ENCODE data around the gene RPL36. TPM values are rescaled to one million over a fixed set of nuclear protein-coding genes. Genes with fewer than 3 reads are reported as not detected.

The RPL36 gene
- 252 TPM for total RNA-seq

GRCh38 chr19:5690125-5690954, at the start of gene RPL36:
RPL36 (plus strand) TSS chr19:5690295; CDS start chr19:5690508, 213 bp downstream.

DNA sequence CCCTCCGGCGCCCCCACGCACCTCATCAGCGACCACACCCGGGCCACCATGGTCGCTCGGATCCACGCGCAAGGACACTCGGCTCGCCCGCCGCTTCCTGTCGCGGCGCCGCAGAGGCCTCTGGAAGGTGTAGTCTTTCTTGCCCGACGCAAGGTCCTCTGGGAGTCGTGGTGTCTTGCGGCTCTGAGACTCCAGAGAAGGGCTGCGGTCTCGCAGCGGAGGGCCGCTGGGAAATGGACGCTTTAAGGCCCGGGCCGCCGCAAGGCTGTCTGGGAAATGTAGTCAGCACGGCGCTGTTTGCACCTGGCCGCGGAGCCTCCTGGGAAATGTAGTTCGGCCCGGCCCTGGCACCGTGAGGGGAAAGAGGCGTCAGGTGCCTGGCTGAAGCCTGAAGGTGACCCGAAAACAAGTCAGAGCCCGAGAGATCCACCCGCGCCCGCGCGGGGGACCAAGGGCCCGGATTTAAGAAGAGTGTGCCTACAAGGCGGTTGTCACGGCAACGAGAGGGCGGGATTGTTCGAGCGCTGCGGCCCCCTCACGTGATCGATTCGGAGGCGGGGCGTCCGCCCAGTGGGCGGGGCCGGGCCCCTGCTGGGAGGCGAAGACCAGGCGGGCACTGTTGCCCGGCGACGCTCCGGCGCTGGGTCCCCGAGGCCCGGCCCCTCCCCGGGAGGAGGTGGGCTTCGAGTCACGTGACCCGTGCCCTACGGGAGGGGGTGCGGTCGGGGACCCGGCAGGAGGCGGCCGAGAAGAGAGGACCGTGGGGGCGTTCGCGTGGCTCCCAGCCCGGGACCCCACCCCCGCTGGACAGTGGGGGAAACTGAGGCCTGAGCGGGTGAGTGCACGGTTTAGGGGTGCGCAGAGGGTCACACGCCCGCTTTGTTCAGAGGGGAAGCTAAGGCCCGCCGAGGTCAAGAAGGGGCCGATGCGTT, 9.4 kb upstream of the RPL36 start, which contains the start of the genes HSD11B1L and MICOS13:
Gene HSD11B1L (plus strand): TSS at position 591 of the 932 bp plus-strand sequence. CDS start 3,806 bp downstream, outside the sequence.
Gene MICOS13 (minus strand): TSS at position 80 of the 932 bp plus-strand sequence. CDS start 30 bp downstream, at position 50.

DNA sequence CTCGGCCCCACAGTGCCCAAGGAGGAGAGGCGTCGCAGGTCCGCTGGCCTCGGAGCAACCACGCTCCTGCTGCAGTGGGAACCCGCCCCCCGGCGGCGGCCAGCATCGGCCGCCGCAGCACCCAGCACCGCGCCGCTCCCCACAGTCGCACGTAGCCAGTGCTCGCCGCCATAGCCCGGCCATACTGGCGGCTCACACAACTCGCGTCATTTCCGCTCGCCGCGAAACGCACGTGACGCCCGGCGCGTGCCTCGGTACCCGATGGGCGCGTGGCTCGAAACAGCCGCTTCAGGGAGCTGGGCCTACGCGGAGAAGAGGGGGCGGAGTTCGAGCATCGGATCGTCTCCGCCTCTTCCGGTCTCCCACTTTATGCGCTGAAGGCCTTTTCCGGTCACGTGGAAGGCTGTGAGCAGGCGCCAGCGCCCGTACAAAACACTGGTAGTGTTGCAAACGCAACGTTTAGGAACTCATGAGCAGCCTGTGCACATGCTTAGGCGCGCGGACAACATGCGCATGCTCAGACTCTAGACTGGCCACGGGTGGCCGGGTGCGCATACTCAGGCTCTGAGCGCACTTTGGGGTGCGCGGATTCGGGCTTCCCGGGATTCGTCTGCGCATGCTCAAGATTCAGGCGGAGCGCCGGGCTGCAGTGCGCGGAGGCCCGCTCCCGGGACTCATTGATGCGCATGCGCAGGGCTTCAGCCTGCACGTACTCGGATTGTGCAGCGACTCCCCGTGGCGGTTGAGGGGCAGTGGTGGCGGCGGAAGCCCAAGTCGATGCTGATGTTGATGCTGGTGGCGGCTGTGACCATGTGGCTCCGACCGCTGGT, 30.1 kb downstream of the RPL36 start, which contains the start of the genes CATSPERD and LONP1:
Gene CATSPERD (plus strand): TSS at position 677 of the 830 bp plus-strand sequence. CDS start 101 bp downstream, at position 778.
Gene LONP1 (minus strand): TSS at position 186 of the 830 bp plus-strand sequence. CDS start 14 bp downstream, at position 172.

Other genes starting within 250 kb of the RPL36 start
- 0.63 TPM for gene ZNRF4, start 234.9 kb upstream of the RPL36 start, total RNA-seq
- gene TINCR, start 122.3 kb upstream of the RPL36 start, total RNA-seq: 0.63 TPM
- gene SAFB2, start 67.5 kb upstream of the RPL36 start, total RNA-seq: 116 TPM
- gene SAFB, start 67.2 kb upstream of the RPL36 start, total RNA-seq: 147 TPM
- 11.3 TPM for gene MICOS13, start 9.8 kb upstream of the RPL36 start, total RNA-seq
- 21.6 TPM for gene HSD11B1L, start 9.3 kb upstream of the RPL36 start, total RNA-seq
- gene LONP1, start 29.9 kb downstream of the RPL36 start, total RNA-seq: 55.1 TPM
- gene CATSPERD, start 30.3 kb downstream of the RPL36 start, total RNA-seq: not detected
- gene PRR22, start 94.5 kb downstream of the RPL36 start, total RNA-seq: 0.94 TPM
- 16.3 TPM for gene DUS3L, start 100.9 kb downstream of the RPL36 start, total RNA-seq
- gene NRTN, start 114.8 kb downstream of the RPL36 start, total RNA-seq: not detected
- gene FUT6, start 149.4 kb downstream of the RPL36 start, total RNA-seq: not detected
- not detected for gene FUT3, start 161.2 kb downstream of the RPL36 start, total RNA-seq
- gene FUT5, start 180.2 kb downstream of the RPL36 start, total RNA-seq: not detected
- 93.3 TPM for gene NDUFA11, start 213.5 kb downstream of the RPL36 start, total RNA-seq
- gene VMAC, start 214.6 kb downstream of the RPL36 start, total RNA-seq: 8.5 TPM
- gene CAPS, start 224.0 kb downstream of the RPL36 start, total RNA-seq: 6.6 TPM

All from parietal lobe (tissue), 1 donor.